Iris pigment epithelial cell (primary cell): Measurements from ENCODE around the gene NHSL1.

Experiments
- DNase-seq: peaks from one replicate; pipeline ENCODE4 v3.0.0-alpha.2; 2011; ENCODE audit warnings: low read depth

NHSL1 gene

DNA sequence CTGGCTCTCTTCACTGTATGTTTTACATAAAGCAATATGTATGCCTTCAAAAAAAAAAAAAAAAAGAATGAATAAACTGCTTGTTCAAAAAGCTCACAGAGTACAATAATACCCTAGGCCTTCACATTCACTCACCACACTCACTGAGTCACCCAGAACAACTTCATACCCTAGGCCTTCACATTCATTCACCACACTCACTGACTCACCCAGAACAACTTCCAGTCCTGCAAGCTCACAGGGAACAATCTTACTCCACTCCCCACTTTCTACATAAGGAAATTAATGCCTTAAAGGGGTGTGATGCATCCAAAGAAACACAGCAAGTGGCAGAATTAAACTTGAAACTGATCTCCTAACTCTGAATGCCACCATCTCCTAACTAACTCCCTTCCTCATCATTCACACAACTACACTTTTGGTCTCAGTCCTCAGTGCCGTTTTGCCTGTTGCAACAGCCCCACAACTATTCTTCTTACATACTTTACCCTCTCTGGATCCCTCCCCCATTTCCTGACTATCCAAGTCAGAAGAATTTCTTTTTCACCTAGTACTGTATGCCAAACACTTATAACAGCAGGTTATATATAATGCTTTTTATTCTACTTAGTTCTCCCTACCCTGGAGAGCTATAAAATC is 34.2 kb downstream of the NHSL1 start:
- DNase-seq: peak; percentile 99

DNA sequence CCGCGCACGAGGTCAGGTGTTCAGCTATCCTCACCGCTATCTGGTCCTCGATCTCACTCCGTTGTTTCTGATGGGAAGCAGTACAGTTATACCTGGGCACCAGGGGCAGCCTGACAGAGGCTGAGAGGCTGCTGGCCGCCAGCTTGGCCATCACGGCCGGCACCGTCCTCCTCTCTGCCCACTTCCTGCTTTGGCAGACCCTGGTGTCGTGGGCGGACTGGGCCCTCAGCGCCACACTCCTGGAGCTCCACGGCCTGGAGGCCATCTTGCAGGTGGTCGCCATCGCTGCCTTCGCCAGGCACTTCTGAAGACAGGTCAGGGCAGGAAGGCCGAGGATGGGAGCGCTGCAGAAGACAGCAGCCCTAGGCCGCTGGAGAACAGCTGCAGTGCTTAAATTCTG is 35.2 kb downstream of the NHSL1 start:
- DNase-seq: no peak

DNA sequence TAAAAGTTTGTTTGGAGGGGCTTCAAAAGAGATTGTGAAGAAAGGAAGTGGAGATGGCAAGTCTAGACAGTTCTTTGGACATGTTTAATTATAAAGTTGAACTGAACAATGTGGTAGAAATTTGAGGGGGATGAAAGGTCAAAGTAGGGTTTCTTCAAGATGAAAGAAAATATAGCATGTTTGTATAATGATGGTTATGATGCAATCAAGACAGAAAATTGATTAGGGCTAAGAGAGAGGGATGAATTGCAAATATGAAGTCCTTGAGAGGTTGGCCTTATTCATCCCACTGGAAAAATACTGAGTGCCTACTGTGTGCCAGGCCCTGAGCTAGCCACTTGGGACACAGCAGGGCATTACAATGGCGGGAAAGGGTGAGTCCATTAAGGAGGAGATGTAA is 37.6 kb downstream of the NHSL1 start:
- no peak for DNase-seq

DNA sequence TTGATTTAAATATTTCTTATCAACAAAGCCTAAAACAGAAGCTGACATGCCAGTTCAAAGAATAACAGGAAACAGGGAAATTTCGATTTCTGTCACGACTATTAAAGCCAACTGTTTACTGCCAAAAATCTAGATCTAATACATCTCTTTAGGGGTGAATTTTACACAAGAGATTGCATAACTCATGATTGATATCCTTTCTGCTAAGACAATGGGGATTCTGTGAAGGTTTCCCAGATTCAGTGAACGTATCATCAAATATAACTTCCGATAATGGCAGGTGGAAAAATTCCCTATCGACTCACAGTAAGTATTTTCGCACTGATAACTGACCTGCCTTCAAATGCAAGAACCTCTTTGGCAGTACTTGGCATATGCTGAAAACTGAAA is 42.9 kb downstream of the NHSL1 start:
- no peak for DNase-seq

DNA sequence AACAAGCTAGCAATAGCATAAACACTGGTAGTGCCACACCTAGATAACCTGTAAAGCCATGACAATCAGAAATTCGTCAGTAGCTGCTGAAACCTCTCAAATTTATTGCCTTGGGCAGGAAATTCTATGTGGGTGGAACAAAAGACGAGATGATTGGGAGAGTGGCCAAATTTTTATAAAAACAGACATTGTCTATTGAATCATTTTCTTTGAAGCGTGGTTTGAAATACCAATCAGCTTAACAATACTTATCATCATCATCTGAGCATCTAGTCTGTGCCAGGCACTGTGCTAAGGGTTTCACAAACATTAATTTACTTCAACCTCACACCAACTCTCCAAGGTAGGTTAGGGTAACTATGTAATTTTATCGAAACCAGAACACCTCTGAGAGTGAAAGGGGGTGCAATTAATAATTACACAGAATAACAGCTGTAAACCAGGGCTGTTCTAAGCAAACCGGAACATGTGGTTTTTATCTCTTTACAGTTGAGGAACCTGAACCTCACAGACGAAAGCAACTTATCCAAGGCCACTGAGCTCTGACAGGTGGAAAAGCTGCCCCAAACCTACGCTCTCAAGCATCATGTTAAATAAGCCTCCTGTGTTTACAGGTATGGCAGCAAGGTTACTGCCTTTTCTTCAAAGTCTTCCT is 43.4 kb downstream of the NHSL1 start:
- peak; percentile 70 for DNase-seq

DNA sequence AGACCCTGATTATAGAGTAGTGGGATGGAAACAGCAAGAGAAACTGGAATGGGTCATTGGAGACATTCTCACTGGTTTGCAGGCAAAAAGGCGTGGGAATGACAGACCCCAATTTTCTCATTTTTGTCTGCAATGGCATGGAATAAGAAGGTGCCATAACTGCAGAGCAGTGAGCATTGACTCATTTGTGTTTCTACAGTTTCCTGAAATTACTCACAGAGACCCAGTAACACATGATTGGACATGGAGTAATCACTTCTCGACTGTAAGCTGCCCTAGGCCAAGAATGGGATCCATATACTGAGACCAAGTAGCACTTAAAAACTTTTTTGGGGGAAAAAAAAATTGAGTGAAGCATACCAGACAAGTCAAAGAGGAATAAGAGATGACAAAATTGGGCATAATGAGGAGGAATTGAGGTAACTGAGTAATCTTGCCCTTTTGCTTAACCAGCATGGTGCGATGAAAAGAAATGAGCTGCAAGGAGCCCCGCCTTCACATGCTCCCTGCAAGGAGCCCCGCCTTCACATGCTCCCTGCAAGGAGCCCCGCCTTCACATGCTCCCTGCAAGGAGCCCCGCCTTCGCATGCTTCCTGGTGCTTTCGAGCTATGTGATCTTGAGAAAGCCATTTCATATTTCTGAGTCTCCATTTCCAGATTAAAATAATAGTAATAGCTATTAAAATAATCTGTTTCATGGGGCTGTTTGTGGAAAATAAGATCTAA is 44.1 kb downstream of the NHSL1 start:
- peak; percentile 16 for DNase-seq

DNA sequence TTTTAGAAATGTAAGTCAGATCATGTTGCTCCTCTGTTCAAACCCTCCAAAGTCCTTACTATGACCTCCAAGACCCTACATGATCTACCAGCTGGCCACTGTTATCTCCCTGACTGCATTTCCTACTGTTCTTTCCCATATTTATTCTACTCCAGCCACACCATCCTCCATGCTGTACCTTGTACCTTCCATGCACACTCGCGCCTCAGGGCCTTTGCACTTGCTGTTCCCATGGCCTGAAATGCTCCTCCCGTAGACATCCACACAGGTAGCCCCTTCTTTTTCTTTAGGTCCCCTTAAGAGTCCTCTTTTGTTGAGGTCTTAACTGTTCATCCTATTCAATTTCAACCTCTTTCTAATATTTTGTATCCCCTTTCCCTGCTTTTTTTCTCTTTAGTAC is 48.3 kb downstream of the NHSL1 start:
- DNase-seq: no peak

DNA sequence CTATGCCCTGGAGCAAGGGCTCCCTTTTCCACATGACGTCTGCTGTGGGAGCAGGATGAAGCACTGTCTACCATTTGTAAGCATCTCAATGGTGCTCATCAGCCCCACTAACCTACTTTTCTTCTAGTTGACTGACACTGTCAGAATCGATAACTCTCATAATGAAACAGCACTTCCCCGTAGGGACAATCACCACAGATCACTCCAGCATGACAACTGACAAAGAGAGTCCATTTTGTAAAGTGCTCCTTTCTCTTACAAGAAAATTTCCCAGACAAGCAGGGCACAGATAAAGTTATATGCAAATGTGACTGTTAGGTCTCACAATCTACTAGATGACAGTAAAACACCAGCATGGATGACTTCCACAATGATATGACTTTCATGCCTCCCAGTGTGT is 48.8 kb downstream of the NHSL1 start:
- no peak for DNase-seq

DNA sequence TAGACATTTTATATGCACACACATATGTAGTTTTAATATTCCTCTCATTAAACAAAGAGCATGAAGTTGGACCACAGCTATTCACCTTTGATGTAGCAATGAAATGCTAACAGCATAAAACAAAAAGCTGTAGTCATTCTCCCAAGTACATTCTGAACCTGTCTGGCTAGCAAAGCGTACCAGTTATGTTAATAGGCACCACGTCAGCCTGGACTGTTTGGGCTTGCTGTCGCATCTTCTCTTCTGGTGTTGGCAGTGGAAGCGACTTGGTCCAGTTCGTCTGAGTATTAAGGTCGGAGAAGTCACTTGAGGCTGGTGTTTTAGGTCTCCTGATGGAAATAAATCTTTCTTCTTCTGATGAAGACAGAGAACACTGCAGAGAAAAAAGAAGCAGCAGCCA is 52.5 kb downstream of the NHSL1 start:
- no peak for DNase-seq

DNA sequence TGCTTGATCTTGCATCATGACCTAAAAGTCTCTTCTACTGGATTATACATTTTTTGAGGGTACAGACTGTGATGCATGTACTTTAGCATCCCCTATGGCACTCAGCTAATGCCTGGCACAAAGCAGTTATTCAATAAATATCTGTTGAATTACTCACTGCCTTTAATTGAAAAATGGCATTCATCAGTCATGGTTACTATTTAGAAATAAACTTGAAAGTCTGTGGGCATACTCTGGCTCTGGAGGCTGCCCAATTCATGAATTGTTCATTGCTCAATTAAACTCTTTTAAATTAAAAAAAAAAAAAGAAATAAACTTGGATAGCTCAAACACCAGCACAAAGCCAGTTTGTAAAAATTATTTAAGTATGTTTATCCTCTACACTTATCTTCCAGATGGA is 55.3 kb downstream of the NHSL1 start:
- DNase-seq: no peak

DNA sequence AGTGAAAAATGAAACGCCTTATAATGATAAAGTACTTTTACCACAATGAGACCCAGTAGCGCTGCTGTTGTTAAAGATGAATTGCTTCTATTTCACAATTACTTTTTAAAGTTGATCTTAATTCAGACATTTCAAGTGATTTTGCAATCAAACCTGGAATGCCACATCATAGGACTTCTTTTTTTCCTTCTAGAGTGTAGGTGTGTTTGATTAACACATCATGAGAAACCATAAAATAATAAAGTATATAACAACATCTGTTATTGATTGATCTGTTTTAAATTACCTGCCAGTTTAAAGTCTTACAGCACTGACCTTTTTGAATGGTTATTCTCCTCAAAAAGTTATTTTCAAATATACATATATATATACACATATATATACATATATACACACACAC is 56.6 kb downstream of the NHSL1 start:
- DNase-seq: peak; percentile 27

DNA sequence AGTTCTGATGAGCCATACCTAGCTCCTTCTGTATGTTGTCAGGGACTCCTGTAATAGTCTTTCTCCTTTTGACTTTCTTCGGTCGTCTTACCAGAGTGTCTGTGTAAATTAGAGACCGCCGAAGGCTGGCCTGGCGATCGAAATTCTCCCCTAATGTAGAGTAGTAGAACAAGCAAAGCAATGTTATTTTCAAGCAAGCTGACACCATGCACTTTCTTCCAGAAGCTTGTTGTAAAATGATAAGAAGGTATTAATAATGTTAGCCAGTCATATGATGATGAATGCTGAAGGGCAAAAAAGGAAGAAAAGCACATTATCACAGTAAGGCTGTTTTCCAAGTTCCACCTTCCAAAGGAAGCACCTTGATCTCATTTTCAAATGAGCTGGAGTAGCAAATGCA is 57.3 kb downstream of the NHSL1 start:
- no peak for DNase-seq

DNA sequence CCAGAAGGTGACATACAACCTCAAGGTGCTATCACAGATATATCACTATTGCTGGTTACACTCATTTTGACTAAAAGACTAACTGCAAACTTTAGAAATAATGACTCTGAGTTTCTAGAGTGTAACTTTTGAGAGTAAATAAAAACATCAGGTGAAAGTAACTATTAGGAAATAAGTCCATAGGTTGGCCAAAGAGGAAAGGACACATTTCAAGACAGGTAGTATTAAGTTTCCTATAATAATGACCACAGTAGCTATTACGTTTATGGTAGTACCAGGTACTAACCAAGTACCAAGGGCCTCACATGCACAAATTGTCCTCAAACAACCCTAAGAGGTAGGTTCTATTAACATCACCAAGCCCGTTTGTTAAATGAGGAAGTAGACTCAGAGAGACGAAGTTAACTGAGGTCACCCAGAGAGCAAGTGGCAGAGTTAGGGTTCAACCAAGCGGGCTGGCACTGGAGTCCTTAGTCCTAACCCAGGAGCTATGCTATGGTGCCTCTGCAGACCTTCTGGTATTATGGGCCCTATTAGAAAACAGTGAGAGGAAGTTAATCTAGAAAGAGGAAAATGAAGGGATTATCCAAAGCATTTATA is 58.4 kb downstream of the NHSL1 start:
- no peak for DNase-seq

DNA sequence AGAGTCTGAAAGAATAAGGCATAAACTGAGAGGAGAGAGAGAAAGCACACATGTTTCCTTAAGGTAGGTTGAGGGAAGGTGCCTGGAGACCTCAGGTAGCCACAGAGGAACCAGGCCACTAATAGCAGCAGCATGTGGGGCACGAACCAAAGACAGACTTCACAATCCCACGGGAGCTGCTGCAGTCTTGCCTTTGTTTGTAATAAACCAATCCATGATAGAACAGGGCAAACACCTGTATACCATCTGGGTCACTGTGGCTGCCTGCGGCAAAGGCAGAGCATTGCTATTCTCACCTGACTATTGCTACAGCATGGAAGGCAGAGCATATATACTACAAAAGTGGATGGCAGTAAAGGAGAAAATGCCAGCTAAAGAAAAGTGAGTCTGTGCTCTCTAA is 59.0 kb downstream of the NHSL1 start:
- no peak for DNase-seq

DNA sequence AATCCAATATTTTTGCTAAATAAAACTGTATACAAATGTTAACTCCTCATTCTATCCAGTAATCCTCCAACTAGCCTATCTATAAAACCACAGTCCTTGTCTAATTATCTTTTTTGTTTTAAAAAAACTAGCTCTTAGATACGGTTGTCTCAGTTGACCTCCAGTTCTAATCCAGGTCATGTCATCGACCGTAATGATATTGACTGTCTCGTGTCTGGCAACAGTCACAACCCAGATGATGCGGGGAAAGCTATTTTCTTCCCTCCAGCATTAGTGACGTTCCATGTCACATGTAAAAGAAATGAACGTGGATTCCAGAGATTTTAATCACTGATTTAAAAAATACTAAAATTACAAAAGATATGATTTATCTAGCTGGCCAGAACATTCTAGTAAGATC is 59.7 kb downstream of the NHSL1 start:
- no peak for DNase-seq

DNA sequence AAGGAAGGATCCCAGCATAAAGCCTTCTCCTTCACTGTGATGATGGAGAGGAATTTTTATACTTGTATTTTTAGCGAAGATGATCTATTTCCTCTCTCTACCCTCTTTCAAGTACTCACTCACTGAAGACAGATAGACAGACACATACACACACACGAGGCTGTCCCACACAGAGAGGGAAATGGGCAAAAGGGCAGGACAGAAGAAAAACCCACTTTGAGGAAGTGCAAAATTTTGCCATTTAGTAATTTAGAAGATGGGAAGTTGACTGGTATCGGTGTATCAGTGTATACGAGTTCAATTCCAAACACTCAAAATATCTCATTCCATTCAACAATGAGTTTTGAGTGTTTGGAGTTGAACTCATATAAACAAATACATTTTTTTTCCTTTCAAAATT is 64.4 kb downstream of the NHSL1 start:
- DNase-seq: no peak

DNA sequence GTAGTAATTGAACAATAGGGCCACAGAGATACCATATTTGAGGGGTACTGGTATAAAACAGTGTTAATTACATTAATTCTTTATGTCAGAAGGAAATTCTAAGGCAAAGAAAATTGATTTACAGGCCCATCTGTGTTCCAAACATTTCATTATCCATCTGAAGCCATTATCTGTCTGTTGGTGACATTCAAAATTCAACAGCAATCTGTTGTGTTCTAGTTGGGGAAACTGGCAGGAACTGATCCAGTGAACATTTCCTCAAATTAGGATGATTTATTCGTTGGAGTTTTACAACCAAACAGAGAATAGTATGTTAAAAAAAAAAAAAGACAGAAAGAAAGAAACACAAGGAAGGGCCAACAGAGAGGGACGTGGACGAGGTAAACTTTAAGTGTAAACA is 65.2 kb downstream of the NHSL1 start:
- no peak for DNase-seq

DNA sequence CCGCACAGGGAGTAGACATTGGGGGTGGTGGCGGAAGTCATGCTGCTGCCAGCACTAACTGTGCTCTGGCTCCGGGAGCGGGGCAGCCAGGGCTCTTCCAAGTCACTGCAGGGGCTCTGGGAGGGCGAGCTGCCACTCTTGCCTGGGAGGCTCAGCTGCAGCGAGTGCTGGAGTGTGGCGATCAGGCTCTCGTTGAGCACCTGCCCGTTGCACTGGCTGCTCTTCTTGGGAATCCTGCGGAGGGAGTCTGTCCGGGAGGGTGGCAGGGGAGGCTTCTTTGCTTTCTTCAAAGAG is 67.3 kb downstream of the NHSL1 start:
- DNase-seq: no peak

DNA sequence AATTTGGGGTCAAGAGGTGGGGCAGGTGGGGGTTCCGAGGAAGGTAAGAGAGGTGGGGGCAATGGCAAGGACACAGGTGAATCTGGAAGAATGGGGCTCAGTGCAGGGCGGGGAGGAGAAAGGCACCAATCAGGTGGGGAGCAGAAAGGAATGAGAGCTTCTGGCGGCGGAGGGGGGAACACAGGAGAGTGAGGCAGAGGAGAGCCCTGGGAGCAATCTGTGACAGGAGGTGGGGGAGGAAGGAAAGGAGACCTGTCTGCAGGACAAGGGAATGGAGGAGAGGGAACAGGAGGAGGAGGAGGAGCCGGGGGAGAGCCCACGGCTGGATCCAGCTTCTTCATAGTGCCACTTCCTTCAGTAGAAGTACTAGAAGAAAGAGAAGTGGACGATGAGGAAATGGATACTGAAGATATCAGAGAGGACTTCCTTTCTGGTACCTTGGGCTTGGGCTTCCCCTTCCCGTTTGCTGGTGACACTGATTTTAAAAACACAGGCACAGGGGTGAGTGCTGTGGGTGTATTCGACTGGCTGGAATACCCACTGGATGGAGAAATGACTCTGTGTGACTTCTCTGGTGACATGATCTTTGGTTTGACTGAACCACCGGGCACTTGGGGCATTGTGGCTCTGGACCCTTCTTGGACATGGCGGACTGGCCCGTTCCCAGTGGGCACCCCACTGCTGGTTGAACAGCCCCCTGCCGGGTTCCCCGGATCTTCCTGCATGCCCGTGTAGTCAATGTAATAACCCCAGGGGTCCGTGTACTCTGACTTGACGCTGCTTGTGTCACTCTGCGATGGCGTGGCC is 67.8 kb downstream of the NHSL1 start:
- no peak for DNase-seq

DNA sequence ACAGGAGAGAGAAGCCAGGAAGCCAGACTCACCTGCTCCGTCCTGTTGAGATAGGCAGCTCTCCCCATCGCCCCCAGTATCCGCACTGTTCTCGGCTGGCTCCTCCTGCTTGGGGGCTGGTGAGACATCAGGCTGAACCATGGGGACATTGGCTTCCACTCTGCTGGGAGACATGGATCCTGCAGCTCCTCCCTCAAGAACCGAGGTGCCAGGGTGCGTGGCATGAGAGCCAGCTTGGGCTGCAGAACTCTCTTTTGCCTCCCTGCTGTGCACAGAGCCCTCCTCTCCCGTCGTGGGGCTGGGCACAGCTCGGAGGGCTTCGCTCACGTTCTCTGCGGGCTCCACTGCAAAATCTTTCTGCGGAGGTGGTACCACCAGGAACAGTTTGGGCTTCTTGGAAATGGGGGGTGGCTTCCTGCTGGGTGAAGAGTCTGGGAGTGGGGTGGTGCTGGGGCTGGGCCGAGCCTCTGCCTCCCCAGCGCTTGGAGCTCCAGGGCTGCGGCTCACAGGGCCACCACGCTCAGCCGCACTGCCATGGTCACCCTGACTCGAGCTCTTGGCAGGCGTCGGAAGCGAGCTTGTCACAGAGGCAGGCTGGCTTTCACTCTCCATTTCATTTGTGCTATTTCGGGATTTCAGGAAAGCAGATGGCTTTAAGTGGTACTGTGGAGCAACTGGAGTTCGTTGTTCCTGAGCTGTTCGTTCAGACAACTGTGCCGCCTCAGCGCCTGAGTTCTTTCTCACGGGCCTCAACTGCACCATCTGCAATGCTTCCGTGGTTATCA is 68.7 kb downstream of the NHSL1 start:
- DNase-seq: no peak

DNA sequence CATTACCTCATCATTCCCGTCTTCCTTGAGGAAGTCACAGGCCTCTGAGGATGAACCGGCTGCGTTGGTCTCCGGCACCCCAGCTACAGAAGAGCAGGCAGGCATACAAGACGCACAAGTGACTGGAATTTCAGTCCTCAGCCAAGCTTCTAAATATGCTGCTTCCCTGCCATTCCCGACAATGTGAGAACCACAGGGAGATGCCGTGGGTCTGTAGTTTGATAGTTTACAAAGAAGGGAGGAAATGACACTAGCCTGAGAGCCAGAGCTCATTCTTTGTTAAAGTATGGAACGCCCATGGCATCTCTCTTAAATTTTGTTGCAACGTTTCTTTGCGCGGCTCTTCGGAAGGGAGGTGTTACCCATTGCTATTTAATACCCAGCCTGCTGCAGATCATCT is 69.5 kb downstream of the NHSL1 start:
- DNase-seq: no peak
